NCI-H2196 treated with DMSO at 0.1 percent for 48 hours (cell line): Measurements from ENCODE around the gene CEACAM18.
"Not testable (repeated sequence)": the region's sequence is repeated elsewhere in the genome, so short reads cannot be mapped to it uniquely, and the experiment has no call there.

Experiments
- DNase-seq: peaks from one replicate; lab custom pipeline; 2025; ENCODE audit not compliant: unreplicated experiment; lab: John Stamatoyannopoulos, UW

Gene CEACAM18

DNA sequence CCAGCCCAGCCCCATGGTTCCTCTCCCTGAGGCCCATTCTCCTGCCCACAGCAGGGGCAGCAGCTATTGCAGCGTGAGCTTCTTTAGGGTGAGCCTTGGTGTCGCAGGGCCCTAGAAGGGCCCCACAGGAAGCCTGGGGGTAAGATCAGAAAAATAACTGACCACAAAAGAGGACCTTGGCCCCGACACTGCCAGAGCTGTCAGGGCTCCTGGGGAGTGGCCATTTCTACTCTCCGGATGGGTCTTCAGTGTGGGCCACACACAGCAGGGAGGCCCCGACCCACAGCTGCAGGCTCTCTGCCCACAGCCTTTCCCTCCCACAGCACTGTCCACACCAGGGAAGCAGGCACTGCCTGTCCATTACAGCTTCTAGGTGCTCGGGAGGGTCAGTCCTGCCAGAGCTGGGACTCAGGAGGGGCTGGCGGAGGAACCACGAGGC, 16.6 kb upstream of the CEACAM18 start:
- no peak for DNase-seq

DNA sequence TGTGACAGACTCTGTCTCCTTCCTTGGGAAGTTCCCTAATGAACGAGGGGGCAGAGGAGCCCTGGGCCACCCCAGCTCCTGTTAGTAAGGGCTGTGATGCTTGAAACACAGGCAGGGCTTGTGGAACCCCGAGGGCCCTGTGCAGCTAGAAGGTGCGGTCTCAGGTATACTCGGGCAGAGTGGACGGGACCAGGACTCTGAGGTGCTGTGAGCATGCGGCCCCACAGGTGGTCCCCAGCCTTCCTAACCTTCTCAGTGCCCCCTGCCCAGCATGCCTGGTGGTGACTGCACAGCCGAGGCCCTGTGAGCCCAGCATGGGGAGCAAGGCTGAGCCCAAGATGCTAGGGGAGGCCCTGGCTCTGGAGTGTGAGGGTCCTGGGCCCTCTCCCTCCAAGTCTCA, 16.1 kb upstream of the CEACAM18 start:
- no peak for DNase-seq

DNA sequence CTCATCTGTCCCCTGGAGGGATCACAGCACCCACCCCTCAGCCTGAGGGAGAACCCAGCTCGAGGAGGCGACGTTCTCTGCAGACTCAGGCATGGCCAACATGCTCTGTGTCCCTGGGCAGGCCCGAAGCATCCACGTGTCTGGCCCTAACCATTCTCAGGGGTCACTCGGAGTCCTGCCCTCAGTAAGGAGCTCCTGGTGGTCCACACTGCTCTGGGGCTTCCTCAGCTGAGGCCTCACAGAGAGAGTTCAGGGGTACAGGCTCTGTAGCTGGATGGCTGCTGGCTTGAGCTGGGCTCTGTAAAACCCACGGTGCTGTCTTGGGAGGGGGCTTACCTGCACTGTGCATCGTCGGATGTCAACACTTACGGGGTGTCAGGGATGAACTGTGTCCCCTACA, 15.7 kb upstream of the CEACAM18 start:
- DNase-seq: no peak

DNA sequence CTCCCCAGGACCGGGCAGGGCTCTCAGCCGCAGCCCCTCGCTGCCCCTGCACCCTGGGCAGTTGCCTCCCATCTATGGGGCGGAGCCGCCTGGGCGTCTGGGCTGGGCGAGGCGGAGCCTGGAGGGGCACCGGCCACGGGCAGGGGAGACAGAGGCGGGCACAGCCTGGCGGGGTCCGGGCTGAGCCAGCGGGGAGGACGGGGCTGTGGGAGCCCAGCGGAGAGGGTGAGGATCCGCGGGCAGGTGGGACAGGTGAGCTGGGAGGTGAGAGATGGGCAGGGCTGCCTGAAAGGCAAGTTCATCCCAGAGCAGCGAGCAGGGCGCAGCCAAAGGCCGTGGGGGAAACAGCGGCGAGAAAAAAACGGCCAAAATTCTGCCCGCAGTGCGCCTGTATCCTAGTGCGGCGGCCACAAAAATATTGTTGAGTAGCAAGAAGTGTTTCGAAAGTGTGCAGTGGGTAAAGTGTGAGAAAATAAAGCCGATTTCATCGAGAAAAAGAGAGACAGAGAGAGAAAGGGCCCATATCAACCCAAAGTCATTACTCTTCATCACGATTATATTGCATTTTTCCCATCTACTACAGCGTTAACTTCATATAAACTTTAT, 14.3 kb upstream of the CEACAM18 start:
- DNase-seq: not testable (repeated sequence)

DNA sequence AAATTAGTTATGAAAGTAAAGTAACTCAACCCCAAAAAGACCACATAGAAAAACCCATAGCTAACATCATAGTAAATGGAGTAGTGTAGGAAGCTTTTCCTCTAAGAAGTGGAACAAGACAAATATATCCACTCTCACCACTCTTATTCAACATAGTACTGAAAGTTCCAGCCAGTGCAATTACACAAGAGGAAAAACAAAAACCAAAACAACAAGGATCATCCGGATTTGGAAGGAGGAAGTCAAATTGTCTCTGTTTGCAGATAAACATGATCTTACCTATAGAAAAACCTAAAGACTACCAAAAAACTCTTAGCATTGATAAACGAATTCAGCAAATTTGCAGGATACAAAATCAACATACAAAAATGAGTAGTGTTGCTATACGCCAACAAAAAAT, 11.6 kb upstream of the CEACAM18 start:
- DNase-seq: no peak

DNA sequence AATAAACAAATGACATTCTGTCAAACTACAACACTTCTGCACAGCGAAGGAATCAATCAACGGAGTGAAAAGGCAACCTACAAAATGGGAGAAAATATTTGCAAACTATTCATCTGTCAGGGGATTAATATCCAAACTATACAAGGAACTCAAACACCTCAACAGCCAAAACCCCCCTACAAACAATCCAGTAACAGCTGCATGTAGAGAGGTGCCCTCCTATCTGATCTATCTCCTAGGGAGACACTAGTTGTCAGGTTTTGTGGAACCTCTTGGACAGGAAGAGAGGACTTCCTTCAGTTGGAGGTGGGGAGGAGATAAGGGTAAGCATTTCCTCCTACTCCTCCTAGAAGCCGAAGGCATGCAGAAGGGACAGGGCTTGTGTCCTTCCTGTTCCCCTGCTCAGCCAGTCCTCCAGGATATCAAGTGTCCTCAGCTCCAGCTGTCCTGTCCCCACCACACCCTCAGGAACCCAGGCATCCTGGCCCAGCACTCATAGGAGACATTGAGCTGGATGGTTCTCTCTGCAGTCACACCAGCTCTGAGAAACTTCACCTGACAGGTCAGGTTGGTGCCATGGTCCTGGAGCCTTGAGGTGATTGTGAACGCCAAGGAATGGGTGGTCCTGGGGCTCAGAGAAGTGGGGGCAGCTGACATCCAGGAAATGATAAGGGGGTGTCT, 10.3 kb upstream of the CEACAM18 start:
- DNase-seq: no peak

DNA sequence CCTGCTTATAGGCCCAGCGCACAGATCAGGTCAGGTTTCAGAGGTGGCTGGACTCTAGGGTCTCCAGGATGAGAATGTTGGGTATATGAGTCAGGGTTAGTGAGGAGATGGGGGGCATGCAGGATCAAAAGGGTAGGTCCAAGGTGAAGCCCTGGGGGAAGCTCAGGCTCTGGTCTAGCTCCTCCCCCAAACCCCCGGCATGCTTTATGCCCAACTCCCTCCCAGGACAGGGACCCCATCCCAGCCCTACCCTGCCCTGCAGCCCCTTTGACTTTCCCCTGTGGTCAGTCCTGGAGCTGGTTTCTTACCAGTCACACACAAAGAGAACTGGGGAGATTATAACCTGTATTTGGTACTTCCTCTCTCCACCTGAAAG, 9.8 kb upstream of the CEACAM18 start:
- no peak for DNase-seq

DNA sequence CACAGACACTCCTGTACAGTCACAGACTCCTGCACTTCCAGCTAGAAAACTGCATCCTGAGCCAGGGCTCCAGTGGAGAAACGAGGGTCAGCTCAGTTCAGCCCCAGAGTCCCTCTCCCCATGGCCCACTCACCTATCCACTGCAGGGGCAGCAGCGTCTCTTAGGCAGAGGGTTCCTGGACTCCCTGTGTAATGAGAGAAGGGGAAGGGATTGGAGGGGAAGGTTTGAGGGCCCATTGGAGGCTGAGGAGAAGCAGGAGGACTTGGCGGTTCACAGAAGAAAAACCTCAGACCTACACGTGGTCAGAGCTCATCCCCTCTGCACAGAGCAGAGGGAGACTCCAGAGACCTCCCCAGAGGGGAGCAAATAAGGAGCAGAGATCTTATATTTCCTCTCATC, 9.2 kb upstream of the CEACAM18 start:
- no peak for DNase-seq

DNA sequence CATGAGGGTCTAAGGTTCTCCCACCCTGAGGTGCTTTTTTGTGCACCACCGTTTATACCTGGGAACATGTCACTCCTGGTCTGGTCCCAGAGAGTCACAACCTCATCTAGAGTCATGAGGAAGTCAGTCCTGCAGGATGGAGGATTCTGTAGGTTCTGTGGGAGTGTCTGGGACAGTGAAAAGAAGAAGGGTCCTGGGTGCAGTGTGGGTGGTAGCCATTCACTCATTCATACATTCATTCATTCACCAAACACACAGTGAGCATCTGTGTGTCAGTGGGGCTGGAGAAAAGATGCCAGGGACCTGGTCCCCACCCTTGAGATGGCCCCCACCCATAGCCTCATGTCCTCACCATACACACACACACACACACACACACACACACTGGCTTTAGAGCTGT, 8.7 kb upstream of the CEACAM18 start:
- DNase-seq: no peak

DNA sequence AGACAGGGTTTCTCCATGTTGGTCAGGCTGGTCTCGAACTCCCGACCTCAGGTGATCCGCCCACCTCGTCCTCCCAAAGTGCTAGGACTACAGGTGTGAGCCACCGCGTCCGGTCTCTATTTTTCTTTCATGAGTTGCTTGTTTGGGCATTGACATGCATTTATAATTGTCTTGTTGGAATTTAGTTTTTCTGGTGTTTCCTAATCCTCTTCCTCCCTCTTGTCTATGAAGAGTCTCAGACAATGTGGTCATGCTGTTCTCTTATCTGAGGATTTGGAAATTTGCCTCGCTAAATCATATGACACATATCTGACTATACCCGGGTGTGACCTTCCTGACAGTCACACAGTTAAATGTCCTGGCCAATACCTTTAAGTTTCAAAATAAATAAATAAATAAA, 7.4 kb upstream of the CEACAM18 start:
- no peak for DNase-seq

DNA sequence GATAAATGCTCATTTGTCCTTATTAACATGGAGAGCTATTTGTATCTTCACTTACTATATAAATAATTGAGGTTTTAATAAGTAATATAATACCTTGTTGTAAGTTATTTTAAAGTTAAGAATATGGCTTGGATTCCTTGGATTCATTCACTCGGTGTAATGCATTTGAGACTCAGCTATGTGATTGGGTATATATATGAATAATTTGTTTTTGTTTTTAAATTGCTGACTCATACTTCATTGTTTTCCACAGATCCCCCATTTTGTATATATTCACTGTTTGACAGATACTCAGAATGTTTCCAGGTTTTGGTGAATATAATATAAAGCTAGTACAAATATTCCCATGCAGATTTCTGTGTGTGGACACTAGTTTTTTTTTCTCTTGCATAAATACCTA, 6.8 kb upstream of the CEACAM18 start:
- DNase-seq: no peak

DNA sequence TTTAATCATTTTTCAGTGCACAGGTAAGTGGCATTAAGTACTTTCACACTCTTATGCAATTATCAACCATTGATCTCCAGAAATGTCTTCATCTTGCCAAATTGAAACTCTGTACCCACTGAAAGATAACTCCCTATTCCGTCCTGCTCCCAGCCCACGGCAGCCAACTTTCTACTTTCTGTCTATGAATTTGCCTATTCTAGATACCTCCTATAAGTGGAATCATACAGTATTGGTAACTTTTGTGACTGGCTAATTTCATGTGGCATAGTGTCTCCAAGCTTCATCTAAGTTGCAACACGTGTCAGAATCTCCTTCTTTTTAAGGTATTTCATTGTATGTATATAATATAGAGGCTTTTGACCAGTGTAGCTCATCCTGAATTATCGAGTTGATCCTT, 5.7 kb upstream of the CEACAM18 start:
- no peak for DNase-seq

DNA sequence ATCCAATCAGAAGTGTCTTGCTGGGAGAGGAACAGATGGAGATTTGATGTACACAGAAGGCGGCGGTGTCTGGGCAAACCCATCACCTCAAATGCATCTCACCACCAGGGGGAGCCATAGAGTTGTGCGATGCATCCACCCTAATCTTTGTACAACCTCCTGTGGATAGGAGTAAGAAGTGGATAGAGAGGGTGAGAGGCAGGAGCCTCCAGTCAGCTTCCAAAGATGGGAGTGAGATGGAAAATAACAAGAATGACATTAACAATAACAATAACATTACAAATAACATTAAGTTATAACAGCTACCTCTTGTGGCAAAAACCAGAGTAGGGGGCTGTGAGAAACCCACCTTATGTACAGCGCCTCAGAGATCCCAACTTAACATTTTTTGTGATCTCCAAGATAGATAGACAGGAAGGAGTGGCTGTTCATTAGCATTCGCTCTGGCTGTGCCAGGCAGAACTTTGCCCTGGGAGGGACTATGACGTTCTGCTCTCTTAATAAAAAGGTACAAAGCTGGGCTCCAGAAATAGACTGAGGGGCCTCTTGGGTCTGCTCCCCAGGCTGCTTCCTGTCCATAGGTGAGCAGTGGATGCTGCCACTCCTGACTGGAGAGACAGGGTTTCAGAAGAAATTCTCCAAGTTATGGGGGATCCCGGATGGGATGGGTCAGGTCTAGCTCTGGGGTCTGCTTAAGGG, 5.2 kb upstream of the CEACAM18 start:
- peak; percentile 9 for DNase-seq

DNA sequence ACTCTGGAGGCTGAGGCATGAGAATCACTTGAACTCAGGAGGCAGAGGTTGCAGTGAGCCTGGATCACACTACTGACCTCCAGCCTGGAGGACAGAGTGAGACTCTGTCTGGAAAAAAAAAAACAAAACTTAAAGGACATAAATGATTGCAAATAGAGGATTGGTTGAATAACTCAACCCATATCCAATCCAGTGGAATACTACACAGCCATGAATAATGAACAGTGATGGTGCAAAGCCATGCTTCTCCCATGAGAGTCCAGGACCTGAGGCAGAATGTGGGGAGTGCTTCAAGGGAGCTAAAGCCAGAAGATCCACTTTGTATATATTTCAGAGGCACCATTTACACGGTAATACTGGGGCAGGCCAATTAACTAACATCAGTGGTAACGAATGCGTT, 2.2 kb upstream of the CEACAM18 start:
- DNase-seq: no peak

DNA sequence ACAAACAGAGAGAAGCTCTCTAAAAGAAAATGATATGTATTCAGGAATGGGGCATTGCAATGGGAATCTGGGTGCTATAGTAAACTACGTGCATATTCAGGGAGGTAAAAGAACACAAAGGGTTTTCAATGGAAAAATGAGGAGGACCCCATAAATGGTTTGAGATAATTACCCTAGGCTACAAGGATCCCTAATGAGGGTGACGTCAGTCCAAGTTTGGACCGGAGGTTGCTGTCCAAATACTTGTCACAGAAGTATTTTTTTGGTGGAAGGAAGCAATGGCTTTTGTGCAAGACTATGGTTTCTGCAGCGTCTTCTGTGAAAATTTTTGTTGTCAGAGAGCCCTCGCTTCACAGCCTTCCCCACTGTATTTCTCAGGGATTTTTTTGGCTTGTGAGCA, 995 bp upstream of the CEACAM18 start:
- no peak for DNase-seq

DNA sequence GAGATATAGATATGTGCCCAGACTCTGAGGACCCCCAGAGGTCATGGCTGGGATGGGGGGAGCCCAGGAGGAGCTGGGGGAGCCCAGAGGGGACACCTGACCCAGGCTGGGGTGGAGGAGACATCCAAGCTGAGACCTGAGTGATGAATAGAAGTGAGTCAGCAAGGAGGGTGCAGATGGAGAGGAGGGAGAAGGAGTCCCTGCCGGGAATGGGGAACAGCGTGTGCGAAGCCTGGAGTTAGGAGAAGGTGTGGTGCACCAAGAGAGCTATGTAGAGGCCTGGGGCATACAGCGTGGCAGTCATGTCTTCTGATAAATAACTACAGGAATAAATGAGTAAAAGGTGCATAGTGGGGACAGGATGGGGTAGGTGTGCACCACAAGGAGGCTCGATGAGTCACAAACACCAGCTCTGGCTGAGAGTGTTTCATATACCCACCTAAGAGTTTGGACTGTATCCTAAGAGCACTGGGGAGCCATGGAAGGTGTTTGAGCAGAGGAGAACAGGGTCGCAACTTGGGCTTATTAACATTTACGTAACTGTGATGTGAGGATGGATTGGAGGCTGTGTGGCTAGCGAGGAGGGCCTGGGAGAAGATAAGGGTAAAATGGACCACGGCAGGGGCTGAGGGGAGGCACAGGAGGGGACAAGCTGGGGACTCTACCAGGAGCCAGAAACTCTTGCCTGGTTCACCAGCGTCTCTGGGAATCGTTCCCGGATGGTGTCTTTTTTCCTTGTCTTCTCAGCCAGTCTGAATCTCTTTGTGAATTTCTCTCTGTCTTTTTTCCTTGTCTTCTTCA, 1.4 kb downstream of the CEACAM18 start:
- no peak for DNase-seq

DNA sequence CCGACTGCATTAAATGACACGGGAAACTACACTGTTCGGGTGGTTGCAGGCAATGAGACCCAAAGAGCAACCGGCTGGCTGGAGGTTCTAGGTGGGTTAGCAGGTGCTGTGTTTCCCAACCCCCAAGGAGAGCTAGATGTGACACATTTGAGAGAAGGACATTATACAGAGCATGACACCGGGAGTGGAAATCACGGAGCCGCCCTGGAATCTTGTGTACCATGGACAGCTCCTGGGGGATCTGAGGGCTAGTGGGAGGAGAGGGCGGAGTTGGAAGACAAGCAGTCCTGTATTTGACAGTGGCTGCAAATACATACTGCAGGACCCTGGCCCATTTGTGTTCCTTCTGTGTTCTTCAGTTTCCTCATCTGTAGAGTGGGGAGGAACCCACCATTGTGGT, 2.3 kb downstream of the CEACAM18 start:
- no peak for DNase-seq

DNA sequence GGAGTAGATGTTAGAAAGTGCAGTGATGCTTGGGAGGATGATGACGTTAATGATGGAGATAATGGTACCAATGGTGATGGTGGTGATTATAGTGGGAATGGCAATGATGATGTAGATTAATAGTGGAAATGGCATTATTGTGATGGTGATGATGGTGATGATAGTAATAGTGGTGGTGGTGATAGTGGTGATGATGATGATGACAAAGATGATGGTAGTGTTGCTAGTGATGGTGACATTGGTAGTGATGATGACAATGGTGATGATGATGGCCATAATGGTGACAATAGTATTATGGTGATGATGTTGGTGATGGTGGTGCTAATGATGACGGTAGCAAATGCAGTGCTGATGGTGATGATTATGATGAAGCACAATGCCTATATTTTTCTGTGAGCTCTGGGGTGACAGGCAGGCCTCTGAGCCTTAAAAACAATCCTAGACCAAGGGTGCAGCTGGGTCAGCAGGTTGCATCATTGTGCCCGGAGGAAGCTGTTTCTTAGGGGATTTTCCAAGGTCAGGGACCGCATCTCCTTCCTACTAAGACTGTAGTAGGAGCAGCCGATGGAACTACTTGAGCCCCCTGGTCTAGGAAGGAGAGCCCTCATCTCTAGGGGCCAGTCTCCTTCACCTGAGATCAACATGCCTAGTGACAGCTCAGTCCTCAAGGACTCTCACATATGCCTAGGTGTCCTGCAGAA, 7.8 kb downstream of the CEACAM18 start:
- DNase-seq: no peak

DNA sequence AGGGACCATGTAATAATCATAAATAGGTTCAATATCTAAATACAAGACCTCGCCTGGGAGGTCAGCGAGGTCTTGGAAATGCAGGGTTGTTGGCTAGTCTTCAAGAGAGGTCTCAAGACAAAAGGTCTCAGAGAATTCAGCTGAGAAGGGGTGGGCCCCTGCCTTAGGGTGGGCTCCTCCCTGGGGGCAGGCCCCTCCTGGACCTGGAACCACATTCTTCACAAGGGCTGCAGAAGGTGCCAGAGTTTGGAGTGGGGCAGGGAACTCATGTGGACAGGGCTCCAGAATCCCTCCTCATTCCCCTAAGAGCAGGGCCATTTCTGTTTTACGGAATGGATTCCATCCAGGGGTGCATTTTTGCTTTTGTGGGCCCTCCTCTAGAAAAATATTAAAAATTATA, 10.2 kb downstream of the CEACAM18 start:
- DNase-seq: no peak

DNA sequence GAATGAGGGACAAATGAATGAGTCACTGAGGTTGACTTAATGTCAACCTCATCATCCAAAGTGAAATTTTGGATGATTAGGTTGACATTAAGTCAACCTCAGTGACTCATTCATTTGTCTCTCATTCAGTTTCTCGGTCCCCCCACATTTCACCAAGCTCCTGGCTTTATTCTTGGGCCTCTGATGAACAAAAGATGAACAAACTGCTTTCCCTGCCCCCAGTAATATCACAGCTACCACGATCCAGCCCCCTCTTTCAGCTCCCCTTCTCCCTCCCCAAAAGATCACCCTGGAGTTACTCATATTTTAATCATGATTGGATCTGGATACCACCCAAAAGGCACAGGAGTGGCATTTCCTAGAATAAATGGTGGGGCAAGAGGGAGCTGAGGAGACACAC, 10.8 kb downstream of the CEACAM18 start:
- no peak for DNase-seq

DNA sequence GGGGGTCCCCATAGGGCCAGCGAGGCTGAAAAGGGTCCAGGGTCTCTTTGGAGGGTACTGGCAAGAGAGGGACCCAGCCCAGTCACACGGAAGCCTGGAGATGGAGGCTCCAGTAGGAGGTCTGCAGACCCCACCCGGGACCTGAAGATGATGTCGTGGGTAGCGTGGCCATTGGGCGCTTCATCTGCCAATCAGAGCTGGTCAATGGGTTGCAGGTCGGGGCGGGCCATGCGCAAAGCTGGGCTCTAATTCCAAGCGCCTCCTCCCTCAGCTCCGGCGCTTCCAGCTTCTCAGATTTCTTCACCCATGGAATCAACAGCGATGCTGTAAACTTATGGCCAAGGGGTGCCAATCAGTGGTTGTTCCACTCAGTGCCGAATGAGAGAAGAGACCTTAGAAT, 12.3 kb downstream of the CEACAM18 start:
- DNase-seq: no peak
